ENCODE data around the gene UBA1.
A peak's percentile ranks its signal among the peaks of the same experiment; 100 is the strongest.

Gene UBA1

DNA sequence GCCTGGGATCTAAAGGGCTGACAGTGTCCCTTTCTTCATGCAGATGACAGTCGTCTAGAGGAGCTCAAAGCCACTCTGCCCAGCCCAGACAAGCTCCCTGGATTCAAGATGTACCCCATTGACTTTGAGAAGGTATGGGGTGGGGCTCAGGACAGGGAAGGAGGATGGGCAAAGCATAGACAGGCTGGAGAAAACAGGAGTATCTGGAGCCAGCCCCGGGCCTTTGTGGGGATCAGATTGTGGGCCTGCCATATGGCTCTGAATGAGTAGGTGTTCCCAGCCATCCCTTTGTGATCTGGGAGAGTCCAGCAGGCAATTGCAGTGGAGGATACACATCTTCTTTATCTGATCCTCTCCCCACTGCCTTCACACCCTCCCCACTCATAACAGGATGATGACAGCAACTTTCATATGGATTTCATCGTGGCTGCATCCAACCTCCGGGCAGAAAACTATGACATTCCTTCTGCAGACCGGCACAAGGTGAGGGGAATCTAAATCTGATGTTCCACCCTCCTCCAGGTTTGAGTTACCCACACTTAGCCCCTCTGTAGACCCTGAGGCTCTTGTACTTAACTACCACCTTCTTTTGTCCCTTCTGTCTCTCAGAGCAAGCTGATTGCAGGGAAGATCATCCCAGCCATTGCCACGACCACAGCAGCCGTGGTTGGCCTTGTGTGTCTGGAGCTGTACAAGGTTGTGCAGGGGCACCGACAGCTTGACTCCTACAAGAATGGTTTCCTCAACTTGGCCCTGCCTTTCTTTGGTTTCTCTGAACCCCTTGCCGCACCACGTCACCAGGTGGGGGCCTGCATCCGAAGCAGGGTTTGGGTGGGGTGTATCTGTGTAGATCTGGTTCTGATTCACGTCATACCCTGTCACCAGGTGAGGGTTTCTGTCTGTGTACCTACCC, 19.0 kb downstream of the UBA1 start:
- DNase-seq (ENCODE audit: low spot score) = no peak

DNA sequence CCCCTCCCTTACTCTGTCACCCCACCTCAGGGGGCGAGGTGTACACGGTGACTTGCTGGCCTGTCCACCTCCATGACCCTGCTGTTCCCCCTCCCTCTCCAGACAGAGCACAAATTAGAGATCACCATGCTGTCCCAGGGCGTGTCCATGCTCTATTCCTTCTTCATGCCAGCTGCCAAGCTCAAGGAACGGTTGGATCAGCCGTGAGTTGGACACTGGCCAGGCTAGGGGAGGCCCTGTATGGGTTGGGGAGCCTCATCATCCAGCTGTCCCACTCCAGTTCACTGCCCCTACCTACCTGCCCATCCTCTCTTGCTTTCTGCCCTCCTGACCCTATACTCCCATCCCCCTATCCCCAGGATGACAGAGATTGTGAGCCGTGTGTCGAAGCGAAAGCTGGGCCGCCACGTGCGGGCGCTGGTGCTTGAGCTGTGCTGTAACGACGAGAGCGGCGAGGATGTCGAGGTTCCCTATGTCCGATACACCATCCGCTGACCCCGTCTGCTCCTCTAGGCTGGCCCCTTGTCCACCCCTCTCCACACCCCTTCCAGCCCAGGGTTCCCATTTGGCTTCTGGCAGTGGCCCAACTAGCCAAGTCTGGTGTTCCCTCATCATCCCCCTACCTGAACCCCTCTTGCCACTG, 20.9 kb downstream of the UBA1 start:
- DNase-seq (ENCODE audit: low spot score) = no peak

- no peak for DNase-seq (ENCODE audit: low spot score)
These were observed 21.8 kb downstream of the UBA1 start for GRCh38 chrX:47215291-47215900.

DNA sequence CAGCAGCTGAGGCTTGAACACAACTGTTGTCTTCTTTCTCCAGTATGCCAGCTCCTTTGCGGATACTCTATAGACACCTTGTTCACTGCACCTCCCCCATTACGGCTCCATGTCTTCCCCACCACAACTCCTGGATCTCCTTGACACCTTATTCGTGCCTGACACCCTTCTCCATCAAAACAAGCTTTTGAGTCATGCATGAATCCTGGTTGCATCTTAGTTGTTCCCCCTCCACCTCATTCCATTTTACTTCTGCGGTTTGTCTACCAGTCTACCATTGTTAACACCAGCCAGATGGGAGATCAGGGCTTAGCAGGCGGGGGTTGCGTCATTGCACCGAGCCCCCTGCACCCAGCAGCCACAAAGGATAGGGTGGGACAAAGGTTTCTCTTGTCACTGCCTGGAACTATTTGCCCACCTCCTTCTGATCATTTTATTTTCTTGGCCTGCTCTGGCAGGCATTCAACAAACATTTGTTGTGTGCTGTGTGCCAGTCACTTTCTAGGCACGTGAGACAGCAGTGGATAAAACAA, 22.8 kb downstream of the UBA1 start:
- no peak for DNase-seq (ENCODE audit: low spot score)

- no peak for DNase-seq (ENCODE audit: low spot score)
These were observed 23.7 kb downstream of the UBA1 start for GRCh38 chrX:47217121-47217851.

- DNase-seq (ENCODE audit: low spot score) = peak; percentile 72
These were observed 24.2 kb downstream of the UBA1 start for GRCh38 chrX:47217852-47218279.

DNA sequence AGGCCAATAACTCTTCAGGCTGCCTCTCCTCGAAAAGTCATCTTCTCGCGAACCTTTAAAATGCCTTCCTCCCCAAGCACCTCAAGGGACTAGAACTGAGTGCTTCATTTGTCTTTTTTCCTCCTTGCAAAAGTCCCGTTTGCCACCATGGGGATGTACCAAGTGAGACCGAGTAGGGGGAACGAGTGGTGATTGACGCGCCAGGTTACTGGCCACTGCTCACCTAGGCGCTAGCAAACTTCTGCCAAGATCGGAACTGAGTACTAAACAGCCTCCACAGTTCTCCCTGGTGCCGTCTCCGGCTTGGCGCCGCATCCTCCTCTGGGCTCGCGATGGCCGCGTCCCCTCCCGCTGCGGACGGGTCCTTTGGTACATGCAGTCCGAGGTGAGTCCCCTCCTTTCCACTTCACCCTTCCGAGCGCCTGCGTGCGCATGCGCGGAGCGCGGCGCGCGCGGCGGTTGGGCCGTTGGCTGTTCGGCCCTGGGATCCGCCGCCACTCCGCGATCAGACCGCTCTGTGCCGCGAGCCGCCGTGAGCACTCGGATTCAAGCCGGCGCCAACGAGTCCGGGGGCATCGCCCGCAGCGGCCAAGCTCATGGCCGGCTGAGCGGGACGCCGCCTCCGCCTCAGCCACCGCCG, 24.8 kb downstream of the UBA1 start, which contains the start of gene CDK16:
Gene CDK16 (plus strand): TSS at position 402 of the 640 bp plus-strand sequence. CDS start 4,877 bp downstream, outside the sequence.
- peak; percentile 71 for DNase-seq (ENCODE audit: low spot score)

GRCh38 chrX:47218920-47219815, 25.5 kb downstream of the UBA1 start:
- DNase-seq (ENCODE audit: low spot score) = peak; percentile 33

DNA sequence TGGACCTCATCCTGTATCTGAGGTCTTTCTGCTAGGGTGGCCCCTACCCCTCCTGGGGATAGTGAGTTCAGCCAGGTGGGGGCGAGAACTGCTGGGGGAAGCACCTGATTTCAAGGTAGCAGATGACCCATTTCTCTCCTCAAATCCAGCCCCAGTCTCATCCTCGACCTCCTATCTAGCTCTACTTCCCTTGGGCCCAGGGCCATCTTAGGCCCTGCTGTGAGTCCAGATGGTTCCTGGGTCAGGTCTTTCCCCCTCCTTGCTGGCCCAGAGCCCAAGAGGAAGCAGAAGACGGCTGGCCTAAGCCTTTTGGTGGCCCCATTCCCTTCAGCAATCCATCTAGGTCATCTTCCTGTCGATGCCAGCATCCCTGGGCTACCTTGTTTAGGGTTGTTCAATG, 28.1 kb downstream of the UBA1 start:
- no peak for DNase-seq (ENCODE audit: low spot score)

GRCh38 chrX:47222751-47223350, 29.2 kb downstream of the UBA1 start:
- no peak for DNase-seq (ENCODE audit: low spot score)

DNA sequence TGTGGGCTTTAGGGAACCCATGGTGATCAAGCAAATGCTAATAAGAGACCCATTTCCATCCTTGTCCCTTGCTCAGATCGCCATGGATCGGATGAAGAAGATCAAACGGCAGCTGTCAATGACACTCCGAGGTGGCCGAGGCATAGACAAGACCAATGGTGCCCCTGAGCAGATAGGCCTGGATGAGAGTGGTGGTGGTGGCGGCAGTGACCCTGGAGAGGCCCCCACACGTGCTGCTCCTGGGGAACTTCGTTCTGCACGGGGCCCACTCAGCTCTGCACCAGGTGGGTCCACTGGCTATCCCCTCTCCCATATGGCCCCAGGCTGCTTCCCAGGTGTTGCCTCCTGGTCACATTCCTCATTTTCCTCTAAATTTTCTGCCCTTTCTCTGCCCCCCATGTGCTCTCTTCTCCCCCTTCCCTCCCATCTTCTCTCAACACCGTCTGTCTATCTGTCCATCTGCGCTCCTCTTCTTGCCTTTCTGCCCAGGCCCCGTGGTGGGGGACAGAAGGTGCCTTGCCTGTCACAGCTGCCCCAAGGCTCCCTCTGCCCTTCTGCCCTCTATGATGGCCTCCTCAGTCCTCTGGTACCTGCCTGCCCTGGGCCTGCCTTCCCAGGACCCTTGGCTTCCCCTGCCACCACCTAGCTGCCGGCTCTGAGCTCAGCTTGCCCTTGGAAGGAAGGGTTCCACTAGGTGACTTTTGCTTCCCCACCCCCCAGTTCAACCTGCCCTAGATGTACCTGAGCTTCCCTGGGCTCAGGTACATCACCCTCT, 30.0 kb downstream of the UBA1 start:
- DNase-seq (ENCODE audit: low spot score) = no peak

- no peak for DNase-seq (ENCODE audit: low spot score)
These were observed 30.8 kb downstream of the UBA1 start for GRCh38 chrX:47224266-47224895.

DNA sequence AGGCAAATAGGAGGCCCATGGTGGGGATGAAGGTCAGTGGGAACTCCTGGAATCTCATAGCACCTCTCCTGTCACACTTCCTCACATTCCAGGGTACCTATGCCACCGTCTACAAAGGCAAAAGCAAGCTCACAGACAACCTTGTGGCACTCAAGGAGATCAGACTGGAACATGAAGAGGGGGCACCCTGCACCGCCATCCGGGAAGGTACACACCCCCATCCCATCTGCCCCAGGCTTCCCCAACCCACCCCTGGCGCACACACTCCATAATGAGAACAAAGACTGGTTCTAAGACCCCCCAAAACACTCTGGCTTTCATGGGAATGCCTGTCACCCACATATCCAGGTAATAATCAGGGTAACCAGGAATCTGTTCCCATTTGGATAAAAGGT, 31.3 kb downstream of the UBA1 start:
- no peak for DNase-seq (ENCODE audit: low spot score)

DNA sequence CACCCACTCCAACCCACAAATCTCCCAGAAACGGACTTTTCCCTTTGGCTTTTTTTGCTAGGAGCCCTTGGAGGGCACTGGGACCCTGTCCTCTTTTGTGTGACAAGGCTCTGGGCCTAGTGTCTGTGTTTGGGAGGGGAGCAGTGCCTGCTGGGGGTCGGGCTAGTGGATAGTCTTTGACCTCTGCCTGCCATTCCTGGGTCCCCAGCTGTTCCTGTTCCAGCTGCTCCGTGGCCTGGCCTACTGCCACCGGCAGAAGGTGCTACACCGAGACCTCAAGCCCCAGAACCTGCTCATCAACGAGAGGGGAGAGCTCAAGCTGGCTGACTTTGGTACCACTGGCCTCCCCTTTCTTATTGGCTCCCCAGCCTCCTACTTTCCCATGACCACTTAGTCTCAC, 32.4 kb downstream of the UBA1 start:
- DNase-seq (ENCODE audit: low spot score) = no peak

GRCh38 chrX:47226531-47227333, 33.1 kb downstream of the UBA1 start:
- no peak for DNase-seq (ENCODE audit: low spot score)

DNA sequence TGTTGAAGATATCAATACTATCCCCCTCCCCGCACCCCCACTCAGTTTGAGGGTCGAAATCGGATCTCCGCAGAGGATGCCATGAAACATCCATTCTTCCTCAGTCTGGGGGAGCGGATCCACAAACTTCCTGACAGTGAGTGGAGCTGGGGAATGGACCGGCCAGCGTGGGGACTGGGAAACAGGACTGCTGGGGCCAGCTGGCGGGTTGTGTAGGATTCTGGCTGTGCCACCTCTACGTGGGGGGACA, 33.6 kb downstream of the UBA1 start:
- DNase-seq (ENCODE audit: low spot score) = no peak

- DNase-seq (ENCODE audit: low spot score) = no peak
These were observed 35.1 kb downstream of the UBA1 start for GRCh38 chrX:47228550-47229270.
